MM.1S (cell line): ENCODE results near the gene ENOX1.

Source experiments
- EZH2 ChIP-seq: fragments of 300-600 bp; sonication (generic); optimal IDR thresholded peaks from 2 replicates; pipeline ENCODE3; 2017; ENCODE audit warnings: low read depth, mild to moderate bottlenecking, antibody characterized with exemption, low read length, mixed read lengths
- EZH2phosphoT487 ChIP-seq: fragments of 300-600 bp; sonication (generic); IDR thresholded peaks from 2 replicates; pipeline ENCODE4 v1.6.1; 2018; ENCODE audit warnings: antibody characterized with exemption, low read length
- TF ChIP-seq, protein P1 (sequence below): fragments of 300-600 bp; sonication (generic); IDR thresholded peaks from 2 replicates; pipeline ENCODE4 v1.5.1; 2016; ENCODE audit warnings: antibody characterized with exemption, low read length, mixed read lengths

DNA sequence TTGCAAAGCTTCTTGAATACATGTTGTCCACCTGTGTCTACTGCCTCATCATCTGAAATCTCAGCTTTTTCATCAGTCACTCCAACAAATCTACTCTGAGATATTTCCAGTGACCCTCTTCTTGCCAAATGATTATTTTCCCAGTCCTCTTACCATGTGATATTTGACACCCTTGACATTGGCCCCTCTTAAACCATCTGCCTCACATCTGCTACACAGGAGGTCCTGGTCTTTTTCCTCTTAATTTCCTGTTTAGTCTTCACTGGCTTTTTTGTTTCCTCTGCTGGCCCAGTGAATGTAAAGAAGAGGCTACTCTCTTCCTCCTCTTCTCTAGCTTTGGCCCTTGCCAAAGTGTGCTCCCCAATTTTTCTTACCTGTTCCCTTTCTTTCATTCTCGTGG lies 544.7 kb downstream of the ENOX1 start:
- TF ChIP-seq, protein P1, sequence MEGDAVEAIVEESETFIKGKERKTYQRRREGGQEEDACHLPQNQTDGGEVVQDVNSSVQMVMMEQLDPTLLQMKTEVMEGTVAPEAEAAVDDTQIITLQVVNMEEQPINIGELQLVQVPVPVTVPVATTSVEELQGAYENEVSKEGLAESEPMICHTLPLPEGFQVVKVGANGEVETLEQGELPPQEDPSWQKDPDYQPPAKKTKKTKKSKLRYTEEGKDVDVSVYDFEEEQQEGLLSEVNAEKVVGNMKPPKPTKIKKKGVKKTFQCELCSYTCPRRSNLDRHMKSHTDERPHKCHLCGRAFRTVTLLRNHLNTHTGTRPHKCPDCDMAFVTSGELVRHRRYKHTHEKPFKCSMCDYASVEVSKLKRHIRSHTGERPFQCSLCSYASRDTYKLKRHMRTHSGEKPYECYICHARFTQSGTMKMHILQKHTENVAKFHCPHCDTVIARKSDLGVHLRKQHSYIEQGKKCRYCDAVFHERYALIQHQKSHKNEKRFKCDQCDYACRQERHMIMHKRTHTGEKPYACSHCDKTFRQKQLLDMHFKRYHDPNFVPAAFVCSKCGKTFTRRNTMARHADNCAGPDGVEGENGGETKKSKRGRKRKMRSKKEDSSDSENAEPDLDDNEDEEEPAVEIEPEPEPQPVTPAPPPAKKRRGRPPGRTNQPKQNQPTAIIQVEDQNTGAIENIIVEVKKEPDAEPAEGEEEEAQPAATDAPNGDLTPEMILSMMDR, result no peak
- TF ChIP-seq EZH2phosphoT487 (no peak), EZH2 (no peak)
